H9 (cell line): ENCODE results near the gene ABL2. TPM values are rescaled to one million over a fixed set of nuclear protein-coding genes. Genes with fewer than 3 reads are reported as not detected.

Experiments
- DNase-seq: peaks from one replicate; pipeline ENCODE4 v3.0.0-alpha.2; 2017
- H2AFZ ChIP-seq: one replicate; pipeline ENCODE4 v1.6.1; 2013; ENCODE audit warnings: mild to moderate bottlenecking, low read length, control low read depth, moderate library complexity
- H2AK5ac ChIP-seq: 2 replicates; pipeline ENCODE4 v1.6.1; 2013; ENCODE audit warnings: low read length, control low read depth, mixed read lengths; ENCODE audit not compliant: insufficient read length
- H2BK120ac ChIP-seq: one replicate; pipeline ENCODE4 v1.6.1; 2013; ENCODE audit warnings: low read depth, mild to moderate bottlenecking, low read length, control low read depth, inconsistent platforms; ENCODE audit not compliant: poor library complexity, severe bottlenecking
- H2BK12ac ChIP-seq: 2 replicates; pipeline ENCODE4 v1.6.1; 2013; ENCODE audit warnings: low read length, control low read depth, mixed read lengths, low read depth; ENCODE audit not compliant: insufficient read length
- H2BK15ac ChIP-seq: 2 replicates; pipeline ENCODE4 v1.6.1; 2013; ENCODE audit warnings: low read depth, low read length, control low read depth
- H2BK20ac ChIP-seq: one replicate; pipeline ENCODE4 v1.6.1; 2013; ENCODE audit warnings: low read depth, mild to moderate bottlenecking, low read length, control low read depth, inconsistent platforms; ENCODE audit not compliant: poor library complexity, severe bottlenecking
- H2BK5ac ChIP-seq: 2 replicates; pipeline ENCODE4 v1.6.1; 2013; ENCODE audit warnings: low read length, control low read depth, mixed read lengths; ENCODE audit not compliant: insufficient read length
- H3K14ac ChIP-seq: 2 replicates; pipeline ENCODE4 v1.6.1; 2013; ENCODE audit warnings: low read length, control low read depth; ENCODE audit not compliant: insufficient read depth
- H3K18ac ChIP-seq: 2 replicates; pipeline ENCODE4 v1.6.1; 2013; ENCODE audit warnings: low read depth, mild to moderate bottlenecking, mixed read lengths, low read length, control low read depth; ENCODE audit not compliant: insufficient read length
- H3K23ac ChIP-seq: 2 replicates; pipeline ENCODE4 v1.6.1; 2013; ENCODE audit warnings: low read length, control low read depth, mixed read lengths, low read depth; ENCODE audit not compliant: insufficient read length
- H3K23me2 ChIP-seq: 2 replicates; pipeline ENCODE4 v1.6.1; 2013; ENCODE audit warnings: low read depth, mild to moderate bottlenecking, mixed read lengths, low read length, control low read depth; ENCODE audit not compliant: insufficient read length, poor library complexity, severe bottlenecking
- H3K27ac ChIP-seq: 2 replicates; pipeline ENCODE4 v1.5.1; 2013; ENCODE audit warnings: low read length, control low read depth, mixed read lengths, low read depth; ENCODE audit not compliant: insufficient read length
- H3K27me3 ChIP-seq: 2 replicates; pipeline ENCODE4 v1.6.1; 2013; ENCODE audit warnings: low read length, control low read depth, inconsistent platforms; ENCODE audit not compliant: insufficient read depth
- H3K4ac ChIP-seq: 2 replicates; pipeline ENCODE4 v1.6.1; 2013; ENCODE audit warnings: low read depth, mild to moderate bottlenecking, control low read depth, inconsistent platforms, low read length, moderate library complexity
- H3K4me1 ChIP-seq: 2 replicates; pipeline ENCODE4 v1.6.1; 2013; ENCODE audit warnings: low read length, control low read depth, inconsistent platforms; ENCODE audit not compliant: insufficient read depth
- H3K4me2 ChIP-seq: 2 replicates; pipeline ENCODE4 v1.6.1; 2013; ENCODE audit warnings: low read length, control low read depth, mixed read lengths; ENCODE audit not compliant: insufficient read length, insufficient read depth
- H3K56ac ChIP-seq: 2 replicates; pipeline ENCODE4 v1.6.1; 2013; ENCODE audit warnings: low read depth, mild to moderate bottlenecking, mixed read lengths, low read length, control low read depth; ENCODE audit not compliant: insufficient read length
- H3K79me1 ChIP-seq: 2 replicates; pipeline ENCODE4 v1.6.1; 2013; ENCODE audit warnings: low read depth, mild to moderate bottlenecking, moderate library complexity, low read length, control low read depth, inconsistent platforms; ENCODE audit not compliant: insufficient read depth, poor library complexity, severe bottlenecking
- H3K79me2 ChIP-seq: 2 replicates; pipeline ENCODE4 v1.6.1; 2013; ENCODE audit warnings: low read length, control low read depth, inconsistent platforms; ENCODE audit not compliant: insufficient read depth
- H3K9ac ChIP-seq: 2 replicates; pipeline ENCODE4 v1.6.1; 2013; ENCODE audit warnings: low read length, control low read depth, mixed read lengths; ENCODE audit not compliant: insufficient read length; ENCODE audit errors: extremely low read depth
- H3K9me3 ChIP-seq: one replicate; pipeline ENCODE4 v1.6.1; 2013; ENCODE audit warnings: low read depth, low read length, inconsistent platforms; ENCODE audit not compliant: control insufficient read depth
- H3T11ph ChIP-seq: one replicate; pipeline ENCODE4 v1.6.1; 2013; ENCODE audit warnings: mild to moderate bottlenecking, low read length, control low read depth, inconsistent platforms
- H4K20me1 ChIP-seq: one replicate; pipeline ENCODE4 v1.6.1; 2013; ENCODE audit not compliant: control insufficient read depth, insufficient read length, insufficient read depth
- H4K5ac ChIP-seq: 2 replicates; pipeline ENCODE4 v1.6.1; 2013; ENCODE audit warnings: low read depth, mild to moderate bottlenecking, mixed read lengths, low read length, control low read depth; ENCODE audit not compliant: insufficient read length
- H4K8ac ChIP-seq: replicated peaks from 2 replicates; pipeline ENCODE4 v1.6.1; 2013; ENCODE audit warnings: low read length, control low read depth, mixed read lengths, low read depth; ENCODE audit not compliant: insufficient read length
- H4K91ac ChIP-seq: 2 replicates; pipeline ENCODE4 v1.6.1; 2013; ENCODE audit warnings: low read depth, mild to moderate bottlenecking, moderate library complexity, mixed read lengths, low read length, control low read depth; ENCODE audit not compliant: insufficient read length
- H3K27ac Mint-ChIP-seq, 3 experiments: 2 replicates in 2 of 3; 3 replicates in 1 of 3; pipeline ENCODE4 v1.8.0; 2020 to 2021; ENCODE audit warnings: mixed read lengths in 3 of 3, mild to moderate bottlenecking in 1 of 3, moderate library complexity in 1 of 3
- H3K27me3 Mint-ChIP-seq: 2 replicates; pipeline ENCODE4 v1.8.0; 2021; ENCODE audit warnings: low read depth, mild to moderate bottlenecking, moderate library complexity, mixed read lengths
- H3K36me3 Mint-ChIP-seq, 3 experiments: 2 replicates in 2 of 3; 3 replicates in 1 of 3; pipeline ENCODE4 v1.8.0; 2020 to 2021; ENCODE audit warnings: low read depth in 3 of 3, mixed read lengths in 3 of 3; ENCODE audit not compliant: insufficient read depth in 1 of 3
- H3K4me1 Mint-ChIP-seq, 2 experiments: 2 replicates each; pipeline ENCODE4 v1.8.0; 2020; ENCODE audit warnings: mixed read lengths in 2 of 2
- H3K4me3 Mint-ChIP-seq, 2 experiments: 2 replicates in 1 of 2; 3 replicates in 1 of 2; pipeline ENCODE4 v1.8.0; 2020 to 2021; ENCODE audit warnings: mild to moderate bottlenecking in 2 of 2, mixed read lengths in 2 of 2, moderate library complexity in 1 of 2
- H3K9me3 Mint-ChIP-seq, 2 experiments: 2 replicates in 1 of 2; 3 replicates in 1 of 2; pipeline ENCODE4 v1.8.0; 2020; ENCODE audit warnings: mild to moderate bottlenecking in 2 of 2, mixed read lengths in 2 of 2, moderate library complexity in 1 of 2
- WGBS: extraction: QIAGEN DNeasy Blood & Tissue Kit; methylation state at CpG from one replicate; pipeline ENCODE4 v1.1.7; 2013; ENCODE audit warnings: missing lambda C conversion rate, low lambda C conversion rate, mixed read lengths; ENCODE audit not compliant: insufficient read length; ENCODE audit errors: extremely low coverage; 5-methylcytosine and 5-hydroxymethylcytosine counted together
- total RNA-seq: library from RNA; stranded (reverse); gene quantifications from 2 replicates; pipeline ENCODE4 v1.2.1, GENCODE V29; 2021
- TF ChIP-seq, protein P1 (sequence below): fragments of 200-600 bp; sonication (generic); conservative IDR thresholded peaks from 3 replicates; pipeline ENCODE4 v1.8.0; 2021; ENCODE audit warnings: antibody characterized with exemption, mild to moderate bottlenecking

Gene ABL2
- total RNA-seq, 1 experiment from 2014 or later = 21.2 TPM

DNA sequence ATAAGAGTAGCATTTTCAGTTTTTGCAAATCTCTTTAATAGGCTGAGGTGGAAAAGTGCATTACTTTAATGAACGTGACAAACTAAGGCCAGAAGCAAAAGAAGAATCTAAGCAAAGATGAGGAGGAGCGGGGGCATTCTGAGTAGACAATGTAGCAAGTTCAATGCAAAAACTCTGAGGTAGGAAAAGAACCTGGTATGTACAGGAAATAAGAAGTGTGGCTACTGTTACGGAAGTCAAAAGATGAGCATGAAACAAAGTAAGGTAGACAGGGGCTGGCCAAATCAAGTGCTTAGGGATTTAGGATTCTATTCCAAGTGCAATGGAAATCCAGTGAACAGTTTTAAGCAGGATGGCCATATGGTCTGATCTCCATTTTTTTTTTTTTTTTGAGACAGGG, 84.0 kb downstream of the ABL2 start:
- no peaks in the 10 kb centered on the region; the same call in 1 of the 2 replicates for H3K79me2 ChIP-seq
- TF ChIP-seq, protein P1, sequence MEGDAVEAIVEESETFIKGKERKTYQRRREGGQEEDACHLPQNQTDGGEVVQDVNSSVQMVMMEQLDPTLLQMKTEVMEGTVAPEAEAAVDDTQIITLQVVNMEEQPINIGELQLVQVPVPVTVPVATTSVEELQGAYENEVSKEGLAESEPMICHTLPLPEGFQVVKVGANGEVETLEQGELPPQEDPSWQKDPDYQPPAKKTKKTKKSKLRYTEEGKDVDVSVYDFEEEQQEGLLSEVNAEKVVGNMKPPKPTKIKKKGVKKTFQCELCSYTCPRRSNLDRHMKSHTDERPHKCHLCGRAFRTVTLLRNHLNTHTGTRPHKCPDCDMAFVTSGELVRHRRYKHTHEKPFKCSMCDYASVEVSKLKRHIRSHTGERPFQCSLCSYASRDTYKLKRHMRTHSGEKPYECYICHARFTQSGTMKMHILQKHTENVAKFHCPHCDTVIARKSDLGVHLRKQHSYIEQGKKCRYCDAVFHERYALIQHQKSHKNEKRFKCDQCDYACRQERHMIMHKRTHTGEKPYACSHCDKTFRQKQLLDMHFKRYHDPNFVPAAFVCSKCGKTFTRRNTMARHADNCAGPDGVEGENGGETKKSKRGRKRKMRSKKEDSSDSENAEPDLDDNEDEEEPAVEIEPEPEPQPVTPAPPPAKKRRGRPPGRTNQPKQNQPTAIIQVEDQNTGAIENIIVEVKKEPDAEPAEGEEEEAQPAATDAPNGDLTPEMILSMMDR = no peak
- no peak overlapping the region for H2AFZ ChIP-seq
- H3K27ac ChIP-seq = no peak overlapping the region
- H4K91ac ChIP-seq = no peak overlapping the region
- H3K23me2 ChIP-seq = no peaks in the 10 kb centered on the region
- H3K23ac ChIP-seq = no peak overlapping the region
- H3K27ac Mint-ChIP-seq = no peak overlapping the region
- no peak overlapping the region for H3K14ac ChIP-seq
- H3K4me1 ChIP-seq = no peaks in the 10 kb centered on the region; the same call in 1 of the 2 replicates
- H3K27me3 Mint-ChIP-seq = no peaks in the 10 kb centered on the region
- no CpG with 5 or more reads among the region's 3 CpGs for WGBS
- DNase-seq = no peak
- H3K36me3 Mint-ChIP-seq = peaks cover 8 to 16% (median 13%) of the 10 kb centered on the region in 3 experiments
- H2BK12ac ChIP-seq = no peak overlapping the region
- H3K9ac ChIP-seq = no peak overlapping the region
- no peaks in the 10 kb centered on the region for H3K27me3 ChIP-seq
- no peak overlapping the region for H3T11ph ChIP-seq
- H3K9me3 Mint-ChIP-seq = peaks cover 7 to 12% of the 10 kb centered on the region in 2 experiments; a peak in 4 of 5 replicates
- no peak overlapping the region for H4K8ac ChIP-seq
- no peak overlapping the region for H2BK120ac ChIP-seq
- no peak overlapping the region for H4K5ac ChIP-seq
- no peak overlapping the region for H2BK15ac ChIP-seq
- H3K56ac ChIP-seq = no peak overlapping the region
- no peaks in the 10 kb centered on the region for H3K9me3 ChIP-seq
- peaks cover 6 to 15% of the 10 kb centered on the region in 2 experiments for H3K4me1 Mint-ChIP-seq
- H2AK5ac ChIP-seq = no peak overlapping the region
- no peak overlapping the region for H3K18ac ChIP-seq
- no peak overlapping the region for H3K4me3 Mint-ChIP-seq
- no peak overlapping the region for H3K4ac ChIP-seq
- no peak overlapping the region for H2BK5ac ChIP-seq
- peaks cover 4% of the 10 kb centered on the region for H3K79me1 ChIP-seq
- no peak overlapping the region for H2BK20ac ChIP-seq
- H4K20me1 ChIP-seq = no peaks in the 10 kb centered on the region
- no peak overlapping the region for H3K4me2 ChIP-seq
